Activated CD4-positive, alpha-beta T cell treated with anti-CD3 and anti-CD28 coated beads, Interleukin-2, amount 50 U/mL, for 4 hours (primary cell): ENCODE data around the gene CEMIP2.

Experiments used
- DNase-seq, 2 experiments: peaks; one replicate each; pipeline ENCODE4 v3.0.0-alpha.2; 2020

Gene CEMIP2

DNA sequence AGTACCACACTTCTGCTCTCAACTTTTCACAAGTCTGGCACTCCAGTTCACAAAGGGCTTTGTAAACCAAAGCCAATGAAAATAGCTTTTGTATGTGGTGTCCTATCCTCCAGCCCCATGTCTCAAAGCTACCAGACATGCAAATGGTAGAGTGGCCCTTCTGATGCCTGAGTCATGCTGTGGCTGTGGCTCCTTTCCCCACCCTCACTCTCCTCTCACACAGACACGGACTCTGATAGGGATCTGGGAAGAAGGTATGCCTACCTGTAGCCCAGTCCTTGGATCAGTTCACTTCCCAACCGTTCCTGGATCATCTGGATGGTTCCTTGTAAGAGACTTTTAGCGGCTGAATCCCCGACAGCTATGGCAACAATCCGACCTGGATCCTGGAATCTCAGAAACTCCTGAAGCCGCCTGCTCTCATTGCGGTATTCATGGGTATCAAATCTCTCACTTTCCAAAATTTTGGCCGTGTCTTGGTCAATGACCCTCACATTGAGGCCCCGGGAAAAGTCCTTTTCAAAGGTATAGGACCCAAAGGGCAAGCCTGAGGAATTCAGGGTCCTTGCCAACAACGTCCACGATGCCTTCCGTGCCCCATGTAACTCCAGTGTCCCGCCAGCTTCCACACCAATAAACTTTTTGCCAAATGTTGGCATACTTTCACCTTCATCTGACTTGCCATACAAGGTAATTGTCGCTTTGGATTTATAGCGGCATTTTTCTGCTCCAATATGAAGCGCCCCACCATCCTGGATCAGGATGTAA, 23.4 kb downstream of the CEMIP2 start:
- DNase-seq = no peak

DNA sequence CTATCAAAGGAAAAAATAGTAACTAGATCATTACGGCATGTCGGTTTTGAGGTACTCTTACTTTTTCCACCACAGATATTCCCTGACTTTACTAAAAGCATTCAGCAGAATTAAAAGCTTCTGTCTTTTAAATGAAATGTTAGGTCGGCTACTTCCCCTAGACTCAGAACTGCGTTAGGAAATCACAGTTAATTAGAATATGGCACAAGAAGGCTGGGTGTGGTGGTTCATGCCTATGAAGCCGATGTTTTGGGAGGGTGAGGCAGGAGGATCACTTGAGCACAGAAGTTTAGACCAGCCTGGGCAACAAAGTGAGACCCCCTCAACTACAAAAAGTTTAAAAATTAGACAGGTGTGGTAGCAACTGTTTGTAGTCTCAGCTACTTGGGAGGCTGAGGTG, 24.4 kb downstream of the CEMIP2 start:
- DNase-seq = no peak

- DNase-seq = no peak
These were observed 25.1 kb downstream of the CEMIP2 start for GRCh38 chr9:71743217-71743705.

- no peak for DNase-seq
These were observed 25.6 kb downstream of the CEMIP2 start for GRCh38 chr9:71742703-71743102.

- DNase-seq = no peak
These were observed 26.2 kb downstream of the CEMIP2 start for GRCh38 chr9:71741926-71742648.

- DNase-seq = no peak
These were observed 28.1 kb downstream of the CEMIP2 start for GRCh38 chr9:71740199-71740598.

GRCh38 chr9:71737455-71737854, 30.9 kb downstream of the CEMIP2 start:
- no peak for DNase-seq

DNA sequence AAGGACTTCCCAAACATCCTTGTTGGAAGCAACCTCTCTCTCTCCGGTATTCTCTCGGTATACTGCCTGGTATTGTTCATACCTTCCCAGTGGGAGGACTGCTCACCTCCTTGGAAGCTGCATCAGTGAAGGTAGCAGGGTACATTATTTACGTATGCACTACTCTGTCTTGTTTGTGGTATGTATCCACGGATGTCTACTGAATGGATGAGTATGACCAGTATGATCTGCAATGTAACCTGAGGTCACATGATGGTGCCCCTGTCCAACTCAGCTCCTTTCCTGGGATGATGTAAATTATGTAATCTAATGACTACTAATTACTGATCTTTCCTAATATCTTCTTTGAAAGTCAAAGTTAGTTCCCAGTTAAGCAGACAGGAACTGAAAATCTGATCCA, 32.1 kb downstream of the CEMIP2 start:
- DNase-seq = no peak

DNA sequence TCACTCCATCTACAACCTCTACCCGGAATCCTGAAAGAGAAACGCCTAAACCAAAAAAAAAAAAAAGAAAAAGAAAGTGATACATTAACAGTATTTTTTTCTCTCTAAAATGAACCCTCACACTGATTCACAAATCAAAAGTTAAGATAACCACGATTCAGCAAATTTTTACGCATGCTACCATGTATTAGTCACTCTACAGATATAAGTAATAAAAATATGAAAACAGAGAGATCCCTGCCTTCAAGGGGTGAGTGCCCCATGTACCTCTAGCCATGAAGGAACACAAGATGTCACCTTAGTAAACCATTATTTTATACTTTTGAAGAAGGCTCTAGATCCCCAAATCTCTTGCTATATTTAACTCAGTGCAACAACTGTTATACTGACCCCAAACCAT, 33.4 kb downstream of the CEMIP2 start:
- DNase-seq = no peak

- DNase-seq = no peak
These were observed 35.1 kb downstream of the CEMIP2 start for GRCh38 chr9:71733176-71733575.

- no peak for DNase-seq
These were observed 38.3 kb downstream of the CEMIP2 start for GRCh38 chr9:71729816-71730526.

GRCh38 chr9:71726723-71727122, 41.6 kb downstream of the CEMIP2 start:
- no peak for DNase-seq

DNA sequence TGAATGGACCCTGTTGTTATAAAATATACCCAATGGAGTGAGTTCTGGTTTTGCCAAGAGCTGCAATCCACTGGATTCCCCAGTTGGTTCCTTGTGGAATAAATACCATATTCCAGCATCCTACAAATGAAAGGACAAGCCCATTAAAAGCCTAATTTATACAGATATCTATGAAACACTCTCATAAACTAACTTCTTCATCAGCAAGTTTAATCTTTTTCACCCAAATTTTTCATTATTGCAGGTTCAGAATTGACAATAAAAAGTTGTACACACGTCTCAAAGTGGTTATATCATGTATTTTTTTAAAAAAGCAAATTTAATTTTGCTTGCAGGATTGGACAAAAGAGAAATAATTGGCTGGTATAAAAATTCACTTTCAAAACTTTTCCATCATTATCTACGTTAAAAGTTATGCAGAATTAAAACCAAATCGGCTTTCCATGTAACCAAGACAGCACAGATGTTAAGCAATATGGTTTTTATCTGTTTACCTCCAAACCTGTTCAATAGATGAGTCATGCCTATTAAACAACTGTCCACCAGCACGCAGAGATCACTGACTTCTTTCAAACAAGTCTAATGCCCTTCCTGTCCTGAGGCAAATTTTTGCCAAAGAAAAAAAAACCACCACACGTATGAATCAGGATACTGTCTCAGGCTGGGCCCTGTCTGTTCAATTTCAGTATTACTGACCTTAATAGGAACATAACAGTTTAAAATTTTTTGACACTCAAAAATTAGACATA, 42.5 kb downstream of the CEMIP2 start:
- no peak for DNase-seq

GRCh38 chr9:71721855-71722254, 46.5 kb downstream of the CEMIP2 start:
- no peak for DNase-seq

DNA sequence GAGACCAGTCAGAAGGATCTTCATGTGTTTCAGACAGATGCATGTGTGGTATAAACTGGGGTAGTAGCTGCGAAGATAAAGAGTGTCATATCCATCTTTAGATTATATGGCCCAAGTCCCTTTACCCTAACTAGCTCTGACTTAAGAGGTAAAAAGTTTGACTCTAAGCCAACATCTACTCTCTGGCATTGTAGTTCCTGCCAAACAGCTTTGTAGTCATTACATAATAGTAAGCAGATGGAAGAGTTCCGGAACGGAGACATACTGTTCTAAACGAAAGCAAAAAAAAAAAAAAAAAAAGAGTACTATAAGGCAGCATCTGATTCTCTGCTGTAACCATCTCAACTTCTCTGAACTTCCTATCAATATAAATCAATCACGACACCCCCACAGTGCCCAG, 48.8 kb downstream of the CEMIP2 start:
- DNase-seq = no peak

DNA sequence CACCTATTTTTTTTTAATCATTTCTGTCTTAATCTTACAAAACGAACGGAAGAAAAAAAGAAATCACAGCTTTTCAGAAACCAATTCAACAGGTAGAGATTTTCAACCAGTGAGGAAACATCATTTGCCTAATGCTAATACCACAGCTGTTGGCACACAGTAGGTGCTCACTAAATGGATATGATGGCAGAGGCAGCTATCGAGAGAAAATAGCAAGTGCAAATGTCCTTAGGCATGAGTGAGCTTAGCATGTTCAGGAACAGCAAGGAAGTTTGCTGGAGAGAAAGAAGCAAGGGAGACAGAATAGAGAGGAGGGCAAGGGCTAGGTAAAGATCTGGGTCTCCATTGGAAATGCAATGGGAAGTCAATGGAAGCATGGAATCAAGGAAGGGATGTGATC, 49.2 kb downstream of the CEMIP2 start:
- DNase-seq = no peak

GRCh38 chr9:71716138-71716909, 52.0 kb downstream of the CEMIP2 start:
- DNase-seq = no peak

DNA sequence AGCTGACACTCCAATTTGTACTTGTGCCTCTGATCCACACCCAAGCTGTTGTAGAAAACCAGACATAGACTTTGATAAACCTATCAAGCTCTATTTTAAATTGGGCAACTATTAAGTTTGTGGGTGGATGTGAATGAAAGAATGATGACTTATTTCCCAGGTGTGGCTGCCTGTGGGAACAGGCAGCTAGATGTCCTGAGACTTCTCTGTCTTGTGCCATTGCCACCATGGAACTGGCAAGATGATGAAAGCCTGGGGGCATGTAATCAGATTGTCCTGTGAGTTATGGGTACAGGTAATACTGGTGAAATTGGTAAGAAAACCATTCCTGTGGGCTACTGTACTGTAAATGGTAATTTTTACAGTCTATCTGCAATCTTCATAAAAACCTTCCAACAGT, 57.5 kb downstream of the CEMIP2 start:
- no peak for DNase-seq

GRCh38 chr9:71710201-71710600, 58.1 kb downstream of the CEMIP2 start:
- DNase-seq = no peak

GRCh38 chr9:71709384-71709783, 58.9 kb downstream of the CEMIP2 start:
- no peak for DNase-seq

- no peak for DNase-seq
These were observed 62.1 kb downstream of the CEMIP2 start for GRCh38 chr9:71706176-71706575.

DNA sequence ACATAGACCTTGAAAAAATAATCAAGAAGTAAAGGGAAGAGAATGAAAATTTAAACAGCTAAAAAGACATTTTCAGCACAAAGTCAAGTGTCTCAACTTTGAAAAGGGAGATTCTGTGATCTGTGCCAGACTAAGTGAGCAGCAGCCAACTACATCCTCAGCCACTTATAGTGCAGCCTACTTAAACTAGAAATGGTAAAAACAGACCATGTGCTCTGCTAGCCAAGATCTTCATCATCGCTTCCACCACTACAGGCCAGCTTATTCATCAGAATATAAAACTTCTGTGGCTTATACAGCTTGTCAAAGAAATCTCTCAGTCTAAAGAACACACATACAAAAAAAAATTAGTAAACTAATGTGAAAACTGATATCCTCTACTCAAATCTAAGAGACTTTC, 63.5 kb downstream of the CEMIP2 start:
- DNase-seq = no peak
